GM18507 (cell line): ENCODE data around the gene TUBA4A.
A peak's percentile ranks its signal among the peaks of the same experiment; 100 is the strongest.

Experiments
- DNase-seq: peaks from one replicate; pipeline ENCODE4 v3.0.0; 2011; ENCODE audit warnings: low read depth; ENCODE audit not compliant: insufficient read length; ENCODE audit errors: extremely low spot score
- FAIRE-seq: peaks from 2 replicates; lab custom pipeline; 2011; peaks lifted over from hg19 to GRCh38; lab: Jason Lieb, UNC

TUBA4A gene

GRCh38 chr2:219253753-219254589, at the start of gene TUBA4A:
TUBA4A (minus strand) TSS chr2:219253918; CDS start chr2:219253858, 60 bp downstream.
- FAIRE-seq (peak; percentile 87), DNase-seq (peak; percentile 94)

GRCh38 chr2:219302412-219302968, 48.8 kb upstream of the TUBA4A start:
- no peak for FAIRE-seq
- DNase-seq = no peak

GRCh38 chr2:219300022-219300421, 46.3 kb upstream of the TUBA4A start:
- DNase-seq (no peak), FAIRE-seq (no peak)

- FAIRE-seq = no peak
Measured at GRCh38 chr2:219299372-219299760, 45.6 kb upstream of the TUBA4A start.

GRCh38 chr2:219298759-219299371, 45.1 kb upstream of the TUBA4A start:
- peak; percentile 84 for DNase-seq
- FAIRE-seq = peak; percentile 89

More at GRCh38 chr2:219299372-219299760, 45.6 kb upstream of the TUBA4A start:
- DNase-seq = no peak

- DNase-seq (no peak), FAIRE-seq (no peak)
Measured at GRCh38 chr2:219297766-219298456, 44.2 kb upstream of the TUBA4A start.

- FAIRE-seq (no peak), DNase-seq (no peak)
Measured at GRCh38 chr2:219296631-219297391, 43.1 kb upstream of the TUBA4A start.

- FAIRE-seq (no peak), DNase-seq (no peak)
Measured at GRCh38 chr2:219296142-219296541, 42.4 kb upstream of the TUBA4A start.

GRCh38 chr2:219294356-219295351, 40.9 kb upstream of the TUBA4A start:
- DNase-seq = peak; percentile 94
- peak; percentile 90 for FAIRE-seq

- DNase-seq = no peak
- FAIRE-seq = no peak
Measured at GRCh38 chr2:219293736-219294231, 40.1 kb upstream of the TUBA4A start.

- DNase-seq = no peak
- FAIRE-seq = no peak
Measured at GRCh38 chr2:219292616-219293015, 38.9 kb upstream of the TUBA4A start.

- no peak for DNase-seq
- FAIRE-seq = no peak
Measured at GRCh38 chr2:219291910-219292490, 38.3 kb upstream of the TUBA4A start.

GRCh38 chr2:219291394-219291793, 37.7 kb upstream of the TUBA4A start:
- FAIRE-seq (no peak), DNase-seq (no peak)

- DNase-seq = no peak
- FAIRE-seq = no peak
Measured at GRCh38 chr2:219290381-219291171, 36.9 kb upstream of the TUBA4A start.

- no peak for FAIRE-seq
- DNase-seq = no peak
Measured at GRCh38 chr2:219289537-219290361, 36.0 kb upstream of the TUBA4A start.

- FAIRE-seq (no peak), DNase-seq (no peak)
Measured at GRCh38 chr2:219289195-219289536, 35.4 kb upstream of the TUBA4A start.
